Psoas muscle (tissue), 8 donors: ENCODE data around the gene KATNAL1. TPM values are rescaled to one million over a fixed set of nuclear protein-coding genes. Genes with fewer than 3 reads are reported as not detected.

Experiments used
- ATAC-seq, 4 donors: fragments of 200-7000 bp; cut with Tn5 transposase; one replicate each; pipeline ENCODE4 v1.9.1; 2020; ENCODE audit warnings: moderate library complexity in 3 of 4, mild to moderate bottlenecking in 2 of 4
- DNase-seq, 2 donors: peaks; one replicate each; pipeline ENCODE4 v3.0.0-alpha.2; 2020
- H3K27ac ChIP-seq: fragments of 200-600 bp; one replicate; pipeline ENCODE4 v1.8.0; 2022
- H3K27me3 ChIP-seq, 3 donors: fragments of 200-600 bp in 1 of 3; one replicate each; pipeline versions ENCODE4 v1.6.1 to v1.8.0; 2013 to 2022; ENCODE audit warnings: low read length in 2 of 3, mild to moderate bottlenecking in 2 of 3, moderate library complexity in 1 of 3; ENCODE audit not compliant: insufficient read depth in 3 of 3
- H3K36me3 ChIP-seq, 2 donors: fragments of 200-600 bp in 1 of 2; one replicate each; pipeline versions ENCODE4 v1.6.1 to v1.8.0; 2013 to 2022; ENCODE audit warnings: low read depth in 1 of 2, mild to moderate bottlenecking in 1 of 2, moderate library complexity in 1 of 2; ENCODE audit not compliant: insufficient read depth in 1 of 2
- H3K4me1 ChIP-seq: fragments of 200-600 bp; one replicate; pipeline ENCODE4 v1.8.0; 2022
- H3K4me3 ChIP-seq: fragments of 200-600 bp; one replicate; pipeline ENCODE4 v1.8.0; 2022; ENCODE audit warnings: mild to moderate bottlenecking
- H3K9me3 ChIP-seq: fragments of 200-600 bp; one replicate; pipeline ENCODE4 v1.8.0; 2022
- CTCF ChIP-seq: fragments of 200-600 bp; IDR thresholded peaks from one replicate; pipeline ENCODE4 v1.8.0; 2022; ENCODE audit warnings: antibody characterized with exemption
- WGBS, 3 donors: extraction: QIAGEN DNeasy Blood & Tissue Kit; methylation state at CpG; one replicate each; pipeline versions ENCODE4 v1.1.6 to v1.1.7; 2013; 5-methylcytosine and 5-hydroxymethylcytosine counted together
- intact Hi-C, 2 donors: fragments of 100-400 bp; cut with DNase I; formaldehyde crosslinking; loops; one replicate each; pipeline versions ENCODE4 v1.11.0 to v1.14.2; 2022
- polyA plus RNA-seq, 3 donors: library from polyadenylated mRNA; stranded (reverse); fragments of 200-250 nt; gene quantifications; one replicate each; pipeline ENCODE4 v1.2.3, GENCODE V29; 2013
- total RNA-seq, 4 donors: library from RNA; stranded (reverse); fragmentation: NEBNext Ultra II Directional in 2 of 4; extraction: Animal tissue kit (Norgen Biotek cat#: 25700) in 2 of 4; gene quantifications; one replicate each; pipeline versions ENCODE4 v1.2.1 to v1.2.4, GENCODE V29; 2021 to 2023
- donor health status: healthy with polysubstance abuse.
- donor health status: DM: no; HTN: no; CAD: no; lungs with moderate emphysema.
- donor health status: Bipolar disorder and iron deficiency.
- donor health status: healthy.
- donor health status: DM: yes; HTN: yes; CAD: no.
- donor health status: DM: no; HTN: no; CAD: no.
- donor health status: DM: no; HTN: no; CAD: no.
- donor health status: DM: yes; HTN: yes; CAD: no.

Gene KATNAL1
- total and polyA plus RNA-seq, 7 donors = 2.2 to 16.1 (median 9.8) TPM

GRCh38 chr13:30329009-30329585 lies 21.7 kb upstream of the KATNAL1 start:
- Histone ChIP-seq H3K36me3 (no peaks in the 10 kb centered on the region), H3K27ac (no peak overlapping the region), H3K4me1 (no peaks in the 10 kb centered on the region), H3K4me3 (no peak overlapping the region), H3K27me3 (no peaks in the 10 kb centered on the region), H3K9me3 (no peaks in the 10 kb centered on the region)
- ATAC-seq (no peak), DNase-seq (no peak)
- no peak for TF ChIP-seq CTCF
- 61 to 77% (median 75%) methylated on average over 2 of the region's 2 CpGs for WGBS, 3 donors
- intact Hi-C loops = no loop called here

GRCh38 chr13:30325668-30326067 lies 18.3 kb upstream of the KATNAL1 start:
- TF ChIP-seq CTCF = no peak
- Histone ChIP-seq H3K27me3 (no peaks in the 10 kb centered on the region), H3K36me3 (no peaks in the 10 kb centered on the region), H3K4me3 (no peak overlapping the region), H3K27ac (no peak overlapping the region), H3K4me1 (no peaks in the 10 kb centered on the region), H3K9me3 (no peaks in the 10 kb centered on the region)
- WGBS, 3 donors = 84 to 90% (median 84%) methylated on average over 4 of the region's 4 CpGs
- intact Hi-C loops = no loop called here
- ATAC-seq = no peak
- no peak for DNase-seq

- no peak for DNase-seq
- intact Hi-C loops = no loop called here
- Histone ChIP-seq H3K27me3 (no peaks in the 10 kb centered on the region), H3K4me3 (no peak overlapping the region), H3K4me1 (no peaks in the 10 kb centered on the region), H3K9me3 (no peaks in the 10 kb centered on the region), H3K27ac (no peak overlapping the region), H3K36me3 (no peaks in the 10 kb centered on the region)
- 64 to 76% (median 67%) methylated on average over 2 of the region's 2 CpGs for WGBS, 3 donors
- no peak for TF ChIP-seq CTCF
- no peak for ATAC-seq
These were observed 16.2 kb upstream of the KATNAL1 start for GRCh38 chr13:30323524-30323923.

- Histone ChIP-seq H3K27me3 (no peaks in the 10 kb centered on the region), H3K27ac (no peak overlapping the region), H3K36me3 (no peaks in the 10 kb centered on the region), H3K9me3 (no peaks in the 10 kb centered on the region), H3K4me1 (no peaks in the 10 kb centered on the region), H3K4me3 (no peak overlapping the region)
- no peak for TF ChIP-seq CTCF
- ATAC-seq = no peak
- intact Hi-C loops = no loop called here
- WGBS, 3 donors = 87 to 96% (median 87%) methylated on average over 7 of the region's 7 CpGs
- no peak for DNase-seq
These were observed 15.1 kb upstream of the KATNAL1 start for GRCh38 chr13:30322428-30322827.

- H3K27me3 ChIP-seq = no peaks in the 10 kb centered on the region
- no peak for DNase-seq
- intact Hi-C loops = no loop called here
- no peak overlapping the region for H3K27ac ChIP-seq
- no peaks in the 10 kb centered on the region for H3K36me3 ChIP-seq
- no peaks in the 10 kb centered on the region for H3K9me3 ChIP-seq
- no peaks in the 10 kb centered on the region for H3K4me1 ChIP-seq
- no peak for TF ChIP-seq CTCF
- no peak overlapping the region for H3K4me3 ChIP-seq
- 92 to 99% (median 95%) methylated on average over 3 of the region's 3 CpGs for WGBS, 3 donors
- ATAC-seq = no peak
These were observed 13.9 kb upstream of the KATNAL1 start for GRCh38 chr13:30321256-30321655.
